Mesendoderm (in vitro differentiated cells): ENCODE results near the gene IL22RA2.

ENCODE experiments used
- DNase-seq: peaks from one replicate; pipeline ENCODE4 v3.0.0; 2013
- H2AK5ac ChIP-seq: 2 replicates; pipeline ENCODE4 v1.6.1; 2013; ENCODE audit warnings: low read length, inconsistent platforms
- H2BK120ac ChIP-seq: 2 replicates; pipeline ENCODE4 v1.6.1; 2013; ENCODE audit warnings: low read depth, mild to moderate bottlenecking, low read length, moderate library complexity, mixed read lengths
- H2BK15ac ChIP-seq: replicated peaks from 2 replicates; pipeline ENCODE4 v1.6.1; 2013; ENCODE audit warnings: low read depth, mild to moderate bottlenecking, moderate library complexity
- H2BK5ac ChIP-seq: 2 replicates; pipeline ENCODE4 v1.6.1; 2013; ENCODE audit warnings: low read length, inconsistent platforms
- H3K18ac ChIP-seq: 2 replicates; pipeline ENCODE4 v1.6.1; 2013; ENCODE audit warnings: mild to moderate bottlenecking, low read length, mixed read lengths
- H3K23ac ChIP-seq: one replicate; pipeline ENCODE4 v1.6.1; 2013; ENCODE audit warnings: low read length
- H3K27ac ChIP-seq: 2 replicates; pipeline ENCODE4 v1.5.1; 2013; ENCODE audit warnings: low read depth, mild to moderate bottlenecking, inconsistent platforms, low read length, moderate library complexity
- H3K27me3 ChIP-seq: 2 replicates; pipeline ENCODE4 v1.6.1; 2013; ENCODE audit warnings: low read length, control low read depth, mild to moderate bottlenecking, inconsistent platforms; ENCODE audit not compliant: insufficient read depth, poor library complexity
- H3K36me3 ChIP-seq: 2 replicates; pipeline ENCODE4 v1.6.1; 2013; ENCODE audit warnings: low read length, inconsistent platforms; ENCODE audit not compliant: control insufficient read depth, insufficient read depth
- H3K4ac ChIP-seq: one replicate; pipeline ENCODE4 v1.6.1; 2013; ENCODE audit warnings: low read depth, mild to moderate bottlenecking, low read length, moderate library complexity
- H3K4me1 ChIP-seq: 2 replicates; pipeline ENCODE4 v1.6.1; 2013; ENCODE audit warnings: low read depth, low read length, inconsistent platforms; ENCODE audit not compliant: control insufficient read depth
- H3K4me2 ChIP-seq: 2 replicates; pipeline ENCODE4 v1.6.1; 2013; ENCODE audit warnings: low read length
- H3K4me3 ChIP-seq: 2 replicates; pipeline ENCODE4 v1.5.1; 2013; ENCODE audit warnings: mild to moderate bottlenecking, low read length
- H3K56ac ChIP-seq: one replicate; pipeline ENCODE4 v1.6.1; 2013; ENCODE audit warnings: low read length
- H3K79me1 ChIP-seq: 2 replicates; pipeline ENCODE4 v1.6.1; 2013; ENCODE audit warnings: low read length, inconsistent platforms
- H3K79me2 ChIP-seq: 2 replicates; pipeline ENCODE4 v1.6.1; 2013; ENCODE audit warnings: mild to moderate bottlenecking, low read length; ENCODE audit not compliant: control insufficient read depth, insufficient read depth
- H3K9ac ChIP-seq: 2 replicates; pipeline ENCODE4 v1.6.1; 2013; ENCODE audit warnings: low read length, inconsistent platforms
- H4K5ac ChIP-seq: one replicate; pipeline ENCODE4 v1.6.1; 2013; ENCODE audit warnings: low read length
- H4K8ac ChIP-seq: one replicate; pipeline ENCODE4 v1.6.1; 2013; ENCODE audit warnings: low read depth, mild to moderate bottlenecking, control low read depth, low read length, moderate library complexity
- WGBS: extraction: QIAGEN DNeasy Blood & Tissue Kit; methylation state at CpG from one replicate; pipeline ENCODE4 v1.1.7; 2013; ENCODE audit warnings: low lambda C conversion rate, missing lambda C conversion rate; ENCODE audit not compliant: insufficient coverage; ENCODE audit errors: extremely low coverage; 5-methylcytosine and 5-hydroxymethylcytosine counted together

IL22RA2 gene

DNA sequence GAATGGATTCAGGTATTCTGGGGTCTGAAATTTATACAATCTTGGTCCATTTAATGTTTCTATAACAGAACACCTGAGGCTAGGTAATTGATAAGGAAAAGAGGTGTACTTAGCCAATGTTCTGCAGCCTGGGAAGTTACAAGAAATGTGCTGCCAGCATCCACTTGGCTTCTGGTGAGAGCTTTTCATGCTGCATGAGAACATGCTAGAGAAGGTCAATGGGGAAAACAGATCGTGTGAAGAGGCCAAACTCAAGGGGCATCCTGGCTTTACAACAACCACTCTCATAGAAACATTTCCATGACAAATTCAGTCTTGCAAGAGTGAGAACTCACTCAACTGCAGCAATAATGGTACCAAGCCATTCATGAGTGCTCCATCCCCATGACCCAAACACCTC lies 16.8 kb downstream of the IL22RA2 start:
- Histone ChIP-seq H4K5ac (no peak overlapping the region), H3K79me1 (no peaks in the 10 kb centered on the region), H4K8ac (no peak overlapping the region), H3K56ac (no peak overlapping the region), H3K36me3 (no peaks in the 10 kb centered on the region), H3K27me3 (no peaks in the 10 kb centered on the region), H3K27ac (no peak overlapping the region), H3K79me2 (no peaks in the 10 kb centered on the region), H2BK15ac (no peak overlapping the region), H3K4me1 (no peaks in the 10 kb centered on the region), H2AK5ac (no peak overlapping the region), H3K9ac (no peak overlapping the region), H3K4ac (no peak overlapping the region), H3K4me3 (no peak overlapping the region), H3K23ac (no peak overlapping the region), H3K4me2 (no peak overlapping the region), H3K18ac (no peak overlapping the region), H2BK5ac (no peak overlapping the region), H2BK120ac (no peak overlapping the region)
- no CpG with 5 or more reads among the region's 1 CpG for WGBS
- DNase-seq: no peak

DNA sequence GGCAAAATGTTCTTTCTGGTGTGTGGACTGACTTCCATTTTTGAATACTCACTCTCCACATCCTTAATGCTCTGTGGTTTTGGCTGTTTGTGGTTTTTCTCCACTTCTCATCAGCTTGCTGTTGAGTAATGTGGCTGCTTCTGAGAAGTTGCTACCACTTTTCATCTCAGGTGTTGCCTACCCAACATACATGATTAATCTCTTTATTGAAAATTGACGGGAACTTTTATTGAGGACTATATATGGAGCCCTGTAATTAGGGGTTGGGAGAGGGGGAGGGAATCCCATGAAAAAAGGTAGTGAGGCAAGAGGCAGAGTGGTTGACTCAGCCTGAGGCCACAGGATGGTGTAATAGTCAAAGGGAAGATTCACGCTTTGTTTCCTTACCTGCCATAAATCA lies 17.6 kb downstream of the IL22RA2 start:
- H3K4me1 ChIP-seq: no peaks in the 10 kb centered on the region
- H4K5ac ChIP-seq: no peak overlapping the region
- H3K27me3 ChIP-seq: no peaks in the 10 kb centered on the region
- H2AK5ac ChIP-seq: no peak overlapping the region
- H2BK5ac ChIP-seq: no peak overlapping the region
- H3K79me1 ChIP-seq: no peaks in the 10 kb centered on the region
- H3K79me2 ChIP-seq: no peaks in the 10 kb centered on the region
- no peak overlapping the region for H4K8ac ChIP-seq
- H3K27ac ChIP-seq: no peak overlapping the region
- no peaks in the 10 kb centered on the region for H3K36me3 ChIP-seq
- no peak overlapping the region for H3K23ac ChIP-seq
- WGBS: no CpG with 5 or more reads among the region's 2 CpGs
- no peak overlapping the region for H3K9ac ChIP-seq
- no peak overlapping the region for H3K4ac ChIP-seq
- H3K18ac ChIP-seq: no peak overlapping the region
- no peak overlapping the region for H3K56ac ChIP-seq
- H3K4me3 ChIP-seq: no peak overlapping the region
- no peak overlapping the region for H3K4me2 ChIP-seq
- no peak overlapping the region for H2BK120ac ChIP-seq
- H2BK15ac ChIP-seq: no peak overlapping the region
- no peak for DNase-seq

DNA sequence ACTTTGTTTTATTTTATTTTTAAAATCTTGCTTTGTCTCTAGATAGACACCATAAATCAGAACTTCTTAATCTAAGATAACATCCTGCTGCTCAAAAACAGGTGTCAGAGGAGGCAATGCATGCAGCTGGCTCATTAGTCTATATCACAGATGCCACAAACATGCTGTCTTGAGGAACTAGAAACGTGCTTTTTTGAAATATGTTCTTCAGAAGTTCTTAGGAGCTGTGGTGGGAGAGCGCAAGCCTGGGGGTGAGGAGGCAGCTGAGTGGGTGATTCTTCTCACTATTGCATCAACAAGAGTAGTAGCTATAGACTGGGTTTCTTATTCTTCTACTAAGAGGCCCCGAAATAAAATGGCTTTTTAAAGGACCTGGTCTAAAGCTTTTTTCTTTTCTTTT lies 23.4 kb downstream of the IL22RA2 start:
- Histone ChIP-seq H3K9ac (no peak overlapping the region), H4K8ac (no peak overlapping the region), H3K79me1 (no peaks in the 10 kb centered on the region), H2BK120ac (no peak overlapping the region), H3K79me2 (no peaks in the 10 kb centered on the region), H3K23ac (no peak overlapping the region), H4K5ac (no peak overlapping the region), H3K4me2 (no peak overlapping the region), H2AK5ac (no peak overlapping the region), H3K27ac (no peak overlapping the region), H3K4me3 (no peak overlapping the region), H3K4ac (no peak overlapping the region), H3K36me3 (no peaks in the 10 kb centered on the region), H2BK15ac (no peak overlapping the region), H3K18ac (no peak overlapping the region), H3K4me1 (no peaks in the 10 kb centered on the region), H3K56ac (no peak overlapping the region), H2BK5ac (no peak overlapping the region), H3K27me3 (no peaks in the 10 kb centered on the region)
- no peak for DNase-seq
- WGBS: no CpG with 5 or more reads among the region's 3 CpGs

DNA sequence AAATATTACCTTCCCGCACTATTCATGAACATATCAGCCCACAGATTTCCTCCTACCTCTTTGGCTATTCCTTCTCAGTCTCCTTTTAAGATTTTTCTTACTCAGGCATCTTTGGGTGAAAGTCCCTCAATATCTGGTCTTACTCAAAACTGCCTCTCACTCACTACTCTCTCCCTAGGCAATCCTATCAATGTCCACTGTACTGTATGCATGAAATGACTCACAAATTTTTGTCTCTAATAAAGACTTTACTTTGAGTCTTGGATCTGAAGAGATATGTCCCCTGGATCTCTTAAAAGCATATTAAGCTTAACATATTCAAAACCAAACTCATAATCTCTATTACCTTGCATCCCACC lies 24.4 kb downstream of the IL22RA2 start:
- Histone ChIP-seq H3K4me2 (no peak overlapping the region), H2BK120ac (no peak overlapping the region), H4K8ac (no peak overlapping the region), H3K9ac (no peak overlapping the region), H3K4ac (no peak overlapping the region), H3K4me3 (no peak overlapping the region), H3K79me2 (no peaks in the 10 kb centered on the region), H3K36me3 (no peaks in the 10 kb centered on the region), H3K27ac (no peak overlapping the region), H3K79me1 (no peaks in the 10 kb centered on the region), H3K56ac (no peak overlapping the region), H2BK5ac (no peak overlapping the region), H3K23ac (no peak overlapping the region), H3K18ac (no peak overlapping the region), H2BK15ac (no peak overlapping the region), H3K27me3 (no peaks in the 10 kb centered on the region), H2AK5ac (no peak overlapping the region), H4K5ac (no peak overlapping the region), H3K4me1 (no peaks in the 10 kb centered on the region)
- DNase-seq: no peak
- WGBS: no CpG with 5 or more reads among the region's 1 CpG

DNA sequence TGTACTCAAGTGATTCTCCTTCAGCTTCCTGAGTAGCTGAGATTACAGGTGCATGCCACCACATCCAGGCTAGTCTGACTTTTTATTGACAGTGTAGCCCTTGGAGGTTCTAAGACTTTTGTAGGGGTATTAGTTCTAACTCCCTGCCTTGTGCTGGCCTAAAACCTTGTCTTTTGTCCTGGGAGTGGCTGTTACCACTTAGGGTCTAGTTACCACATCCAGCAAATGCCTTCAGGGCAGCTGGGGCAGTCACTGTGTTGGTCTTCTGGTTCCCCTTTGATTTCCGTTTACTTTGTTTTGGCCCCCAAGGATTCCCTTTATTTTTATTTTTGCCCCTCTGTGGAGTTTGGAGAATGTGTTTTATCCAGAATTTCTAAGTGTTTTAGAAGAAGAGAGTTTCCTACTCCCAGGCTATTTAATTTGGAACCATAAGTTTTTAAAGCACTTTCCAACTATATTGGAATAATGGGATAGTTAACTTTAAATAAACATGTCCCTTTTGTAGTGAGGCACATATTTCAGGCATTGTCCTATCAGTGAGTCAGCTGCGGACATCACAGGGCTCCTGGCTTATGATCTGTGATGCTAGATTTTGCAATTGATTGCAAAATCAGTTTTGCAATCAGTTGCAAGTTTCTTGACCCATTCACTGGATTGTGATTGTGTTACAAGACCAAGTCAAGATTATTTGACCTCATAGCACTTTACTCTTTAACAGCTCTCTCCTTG lies 25.0 kb downstream of the IL22RA2 start:
- Histone ChIP-seq H3K56ac (no peak overlapping the region), H4K8ac (no peak overlapping the region), H3K4me2 (no peak overlapping the region), H3K27me3 (no peaks in the 10 kb centered on the region), H3K18ac (no peak overlapping the region), H2BK5ac (no peak overlapping the region), H3K27ac (no peak overlapping the region), H2BK120ac (no peak overlapping the region), H3K36me3 (no peaks in the 10 kb centered on the region), H3K9ac (no peak overlapping the region), H3K79me1 (no peaks in the 10 kb centered on the region), H3K23ac (no peak overlapping the region), H2AK5ac (no peak overlapping the region), H3K4ac (no peak overlapping the region), H2BK15ac (no peak overlapping the region), H3K4me1 (no peaks in the 10 kb centered on the region), H4K5ac (no peak overlapping the region), H3K79me2 (no peaks in the 10 kb centered on the region), H3K4me3 (no peak overlapping the region)
- WGBS: no CpG with 5 or more reads among the region's 2 CpGs
- no peak for DNase-seq

DNA sequence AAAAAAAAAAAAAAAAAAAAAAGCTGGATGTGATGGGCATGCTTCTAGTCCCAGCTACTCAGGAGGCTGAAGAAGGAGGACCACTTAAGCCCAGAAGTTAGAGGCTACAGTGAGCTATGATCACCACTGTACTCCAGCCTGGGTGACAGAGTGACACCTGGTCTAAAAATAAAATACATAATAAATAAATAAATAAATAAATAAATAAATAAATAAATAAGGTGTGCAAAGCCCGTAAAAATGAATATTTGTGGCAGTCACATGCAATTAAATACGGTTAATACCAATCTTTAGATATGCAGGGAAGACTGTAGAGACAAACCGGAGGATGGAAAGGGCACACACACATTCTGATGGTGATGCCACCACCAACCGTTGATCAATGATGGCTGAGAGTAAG lies 26.2 kb downstream of the IL22RA2 start:
- Histone ChIP-seq H2AK5ac (no peak overlapping the region), H3K9ac (no peak overlapping the region), H4K8ac (no peak overlapping the region), H2BK5ac (no peak overlapping the region), H2BK15ac (no peak overlapping the region), H3K4ac (no peak overlapping the region), H3K18ac (no peak overlapping the region), H3K27me3 (no peaks in the 10 kb centered on the region), H3K4me3 (no peak overlapping the region), H2BK120ac (no peak overlapping the region), H3K27ac (no peak overlapping the region), H3K79me1 (no peaks in the 10 kb centered on the region), H3K36me3 (no peaks in the 10 kb centered on the region), H3K23ac (no peak overlapping the region), H3K4me2 (no peak overlapping the region), H4K5ac (no peak overlapping the region), H3K4me1 (no peaks in the 10 kb centered on the region), H3K56ac (no peak overlapping the region), H3K79me2 (no peaks in the 10 kb centered on the region)
- no peak for DNase-seq
- WGBS: no CpG with 5 or more reads among the region's 4 CpGs
